Measurements from ENCODE around the gene ELOB. TPM values are rescaled to one million over a fixed set of nuclear protein-coding genes. Genes with fewer than 3 reads are reported as not detected.

Gene ELOB
- total RNA-seq, 1 experiment from 2014 or later = 319 TPM

GRCh38 chr16:2745116-2745890, 31.8 kb downstream of the ELOB start:
- Histone ChIP-seq H3K4me1 (ENCODE audit: insufficient read depth, low read length) (no peaks in the 10 kb centered on the region), H3K14ac (ENCODE audit: insufficient read depth, low read length) (no peak overlapping the region), H2BK12ac (ENCODE audit: insufficient read length, low read depth, low read length) (no peak overlapping the region), H3T11ph (ENCODE audit: low read length) (no peak overlapping the region), H2AK5ac (ENCODE audit: insufficient read length, low read length) (no peak overlapping the region), H2BK5ac (ENCODE audit: insufficient read length, low read length) (no peak overlapping the region), H4K5ac (ENCODE audit: insufficient read length, low read depth, low read length) (no peak overlapping the region), H2BK20ac (ENCODE audit: low read depth, low read length, poor library complexity, severe bottlenecking) (no peak overlapping the region), H3K27ac (ENCODE audit: insufficient read length, low read depth, low read length) (no peak overlapping the region), H2BK15ac (ENCODE audit: low read depth, low read length) (no peak overlapping the region), H3K9ac (ENCODE audit: extremely low read depth, insufficient read length, low read length) (no peak overlapping the region), H3K4me2 (ENCODE audit: insufficient read depth, insufficient read length, low read length) (no peak overlapping the region), H3K9me3 (ENCODE audit: control insufficient read depth, low read depth, low read length) (no peaks in the 10 kb centered on the region), H2AFZ (ENCODE audit: low read length) (no peak overlapping the region), H3K79me2 (ENCODE audit: insufficient read depth, low read length) (no peaks in the 10 kb centered on the region), H3K56ac (ENCODE audit: insufficient read length, low read depth, low read length) (no peak overlapping the region), H3K23me2 (ENCODE audit: insufficient read length, low read depth, low read length, poor library complexity, severe bottlenecking) (no peaks in the 10 kb centered on the region), H2BK120ac (ENCODE audit: low read depth, low read length, poor library complexity, severe bottlenecking) (no peak overlapping the region), H3K27me3 (ENCODE audit: insufficient read depth, low read length) (no peaks in the 10 kb centered on the region), H4K91ac (ENCODE audit: insufficient read length, low read depth, low read length) (no peak overlapping the region), H3K18ac (ENCODE audit: insufficient read length, low read depth, low read length) (no peak overlapping the region), H3K23ac (ENCODE audit: insufficient read length, low read depth, low read length) (no peak overlapping the region), H3K79me1 (ENCODE audit: insufficient read depth, low read depth, low read length, poor library complexity, severe bottlenecking) (no peaks in the 10 kb centered on the region), H4K20me1 (ENCODE audit: control insufficient read depth, insufficient read depth, insufficient read length) (no peaks in the 10 kb centered on the region), H4K8ac (replicated peaks; ENCODE audit: insufficient read length, low read depth, low read length) (no peak overlapping the region), H3K4ac (ENCODE audit: low read depth, low read length) (no peak overlapping the region)
- peaks cover 9 to 12% (median 10%) of the 10 kb centered on the region in 3 experiments; a peak in 6 of 7 replicates for H3K36me3 Mint-ChIP-seq (ENCODE audit: insufficient read depth in 1 of 3, low read depth in 3 of 3)
- no peaks in the 10 kb centered on the region for H3K9me3 Mint-ChIP-seq
- H3K4me1 Mint-ChIP-seq = peaks cover 4 to 5% of the 10 kb centered on the region in 2 experiments; a peak in 2 of 4 replicates
- no peak overlapping the region for H3K4me3 Mint-ChIP-seq
- no peaks in the 10 kb centered on the region; the same call in 1 of the 2 replicates for H3K27me3 Mint-ChIP-seq (ENCODE audit: low read depth)
- 0 out of 7 replicates have a peak overlapping the region, but pooled peaks of 1 of the 3 experiments have one; percentile 49 for H3K27ac Mint-ChIP-seq
- no peak for TF ChIP-seq CTCF (conservative IDR thresholded peaks at IDR 0.05)
- WGBS (ENCODE audit: extremely low coverage, insufficient read length, low lambda C conversion rate) = no CpG with 5 or more reads among the region's 15 CpGs
- DNase-seq = no peak
